NCI-H82 treated with DMSO at 0.1 percent for 48 hours (cell line): ENCODE measurements around the gene MAEL.

Experiments
- DNase-seq: peaks from one replicate; lab custom pipeline; 2025; ENCODE audit not compliant: unreplicated experiment; lab: John Stamatoyannopoulos, UW

MAEL gene

GRCh38 chr1:166988974-166989515 is at the start of gene MAEL:
MAEL (plus strand) TSS chr1:166989280; CDS start chr1:166989353, 73 bp downstream.
- DNase-seq, result no peak

DNA sequence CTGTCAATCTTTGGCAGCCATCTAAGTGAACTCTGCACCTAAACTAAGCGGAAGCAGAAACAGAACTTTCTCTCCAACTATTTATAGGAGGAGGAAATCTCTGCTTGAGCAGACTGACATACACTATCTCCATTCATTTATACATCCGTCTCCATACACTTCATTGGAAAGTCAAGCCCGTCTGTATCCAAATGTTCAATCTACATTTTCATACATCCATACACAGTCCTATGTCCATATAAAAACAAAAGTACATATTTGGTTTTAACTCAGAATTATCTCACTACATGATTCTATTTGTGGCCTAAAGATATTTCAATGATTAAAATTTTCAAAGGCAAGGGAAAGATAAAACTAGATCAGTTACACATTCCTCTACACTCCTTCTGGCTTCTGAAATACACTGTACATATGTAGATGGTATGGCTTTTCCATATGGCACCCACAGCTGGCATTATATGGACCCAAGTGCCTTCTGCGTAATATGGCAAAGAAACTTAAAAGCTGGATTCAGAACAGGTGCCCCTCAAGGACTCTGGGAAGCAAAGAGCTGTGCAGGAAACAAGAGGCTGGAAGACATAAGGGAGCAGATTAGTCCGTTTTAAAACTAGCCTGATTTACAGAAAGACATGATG is 49.2 kb upstream of the MAEL start:
- no peak for DNase-seq

- no peak for DNase-seq
Measured at GRCh38 chr1:166944186-166944967, 44.7 kb upstream of the MAEL start.

DNA sequence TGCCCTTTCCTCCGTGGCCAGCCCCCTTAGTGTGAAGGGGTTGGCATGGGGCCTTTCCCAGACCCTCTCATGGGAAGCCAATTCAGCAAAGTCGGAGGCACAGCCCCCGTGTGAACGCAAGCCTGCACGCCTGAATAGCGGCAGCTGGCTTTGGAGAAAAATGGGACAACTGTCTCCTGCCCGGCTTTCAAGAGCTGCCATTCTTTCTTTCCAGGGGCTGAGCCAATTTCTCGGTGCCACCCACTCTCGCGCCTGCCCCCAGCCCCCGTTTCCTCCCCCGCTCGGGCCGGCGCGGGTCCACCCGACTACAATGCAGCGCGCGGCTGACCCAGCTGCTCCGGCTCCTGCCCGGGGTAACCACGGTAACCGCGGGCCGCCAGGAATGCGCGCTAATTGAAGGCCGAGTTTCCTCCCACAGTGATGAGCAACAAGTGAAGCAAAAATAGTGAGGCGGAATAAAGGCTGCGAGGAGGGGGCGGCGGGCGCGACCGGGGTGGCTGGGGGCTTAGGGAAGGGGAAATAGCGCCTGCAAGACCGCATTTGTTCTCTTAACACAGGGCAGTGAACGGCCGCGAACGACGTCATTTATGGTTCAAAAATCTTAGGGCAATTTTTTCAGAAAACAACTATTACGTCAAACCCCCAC is 41.6 kb upstream of the MAEL start:
- DNase-seq, result no peak

- DNase-seq, result no peak
Measured at GRCh38 chr1:166948856-166949350, 40.2 kb upstream of the MAEL start.

- DNase-seq, result no peak
Measured at GRCh38 chr1:166950156-166950555, 38.9 kb upstream of the MAEL start.

DNA sequence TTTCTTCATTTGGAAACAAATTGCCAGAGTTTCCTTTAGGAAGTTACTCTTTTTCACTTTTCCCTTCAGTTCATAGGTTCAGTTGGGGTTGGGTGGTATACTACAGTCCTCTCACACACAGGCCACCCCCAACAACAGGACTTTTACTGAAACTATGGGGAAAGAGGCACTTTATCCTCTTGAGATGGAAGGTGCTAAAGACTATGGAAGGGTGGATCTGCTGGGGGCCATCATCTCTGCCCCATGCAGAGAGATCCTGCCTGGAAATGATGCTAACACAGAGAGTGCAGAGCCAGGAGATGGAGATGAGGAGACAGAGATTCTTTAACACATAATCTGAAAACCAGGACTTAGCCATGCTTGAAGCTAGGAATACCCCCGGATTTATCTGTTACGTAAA is 38.0 kb upstream of the MAEL start:
- no peak for DNase-seq

DNA sequence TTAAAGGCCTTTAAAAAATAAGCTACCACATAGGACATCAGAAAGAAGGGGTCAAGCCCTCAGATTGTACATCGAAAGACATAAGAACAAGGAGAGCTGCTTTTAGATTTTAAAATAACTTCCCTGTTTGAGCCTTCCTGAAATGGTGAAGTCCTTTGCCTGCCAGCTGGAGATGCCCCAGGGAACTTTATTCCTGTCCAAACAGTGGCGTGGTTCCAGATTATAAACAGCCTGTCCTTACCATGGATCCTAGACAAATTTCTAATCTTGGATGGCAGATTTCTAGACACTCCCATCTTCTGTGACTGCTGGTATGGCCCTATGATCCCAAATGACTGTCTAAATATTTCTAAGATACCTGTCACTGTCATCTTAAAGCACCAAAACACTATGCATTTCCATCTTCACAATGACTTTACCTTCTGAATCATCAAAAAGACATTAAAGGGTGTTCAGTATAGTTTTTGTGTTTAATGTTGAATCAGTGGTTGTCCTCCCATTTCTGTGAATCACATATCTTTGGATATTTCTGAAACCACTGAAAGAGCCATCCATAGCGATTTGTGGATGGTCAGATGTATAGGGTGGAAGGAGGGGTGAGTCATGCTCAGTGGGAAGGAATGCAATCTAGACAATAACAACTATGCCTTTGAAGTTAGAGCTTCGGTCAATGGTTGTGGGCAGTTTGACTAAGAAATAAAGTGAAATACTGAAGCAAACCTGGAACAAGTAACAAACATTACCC is 36.9 kb upstream of the MAEL start:
- no peak for DNase-seq

DNA sequence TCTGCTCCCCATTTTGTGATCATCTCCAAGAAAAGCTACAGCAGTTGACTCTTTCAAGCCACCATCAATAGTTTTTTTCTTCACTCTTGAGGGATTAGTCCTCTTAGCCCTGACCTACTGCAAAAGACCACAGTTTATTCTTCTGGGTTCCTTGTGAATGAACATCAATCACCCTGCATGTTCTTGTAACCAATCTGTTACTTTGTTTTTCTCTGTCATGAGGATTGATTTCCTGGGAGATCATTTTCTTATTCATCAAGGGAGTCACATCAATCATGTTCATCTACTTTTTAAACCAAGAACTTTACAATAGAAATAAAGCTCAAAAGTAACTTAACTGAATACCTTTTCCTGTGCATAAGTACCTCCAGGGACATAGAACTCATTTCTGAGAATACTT is 35.6 kb upstream of the MAEL start:
- no peak for DNase-seq

DNA sequence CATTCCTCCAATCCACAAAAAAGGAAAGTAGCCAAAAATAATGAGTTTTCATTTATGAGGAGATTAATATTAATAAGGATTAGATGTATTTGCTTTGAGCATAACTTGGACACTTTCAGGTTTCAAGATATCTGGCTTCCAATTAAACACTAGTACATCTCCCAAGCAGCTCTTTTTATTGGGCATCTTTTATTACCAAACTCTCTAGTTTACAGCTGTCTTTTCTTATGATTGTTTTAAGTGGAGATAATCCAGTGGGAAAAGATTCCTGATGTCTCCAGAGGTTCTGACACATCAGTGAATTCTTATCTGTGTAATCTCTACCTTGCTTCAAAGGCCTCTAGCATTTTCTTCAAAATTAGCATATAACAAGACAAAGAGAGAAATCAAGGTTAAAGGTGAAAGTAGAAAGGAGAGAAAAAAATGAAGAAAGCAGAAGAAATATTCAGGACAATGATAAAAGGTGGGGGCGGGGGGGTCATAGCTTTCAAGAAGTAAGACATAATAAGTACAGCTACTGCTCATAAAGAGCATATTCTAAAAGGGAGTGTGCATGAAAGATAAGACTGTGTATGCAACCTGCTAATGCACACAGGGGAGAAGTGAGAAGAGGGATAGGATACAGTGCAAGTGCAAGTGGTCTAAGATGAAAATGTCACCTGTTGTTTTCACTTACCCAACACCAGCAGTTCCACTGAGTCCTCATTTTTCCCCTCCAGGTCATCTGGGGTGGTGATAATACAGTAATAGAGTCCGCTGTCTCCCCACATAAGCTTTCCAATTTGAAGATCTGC is 32.8 kb upstream of the MAEL start:
- DNase-seq, result no peak

DNA sequence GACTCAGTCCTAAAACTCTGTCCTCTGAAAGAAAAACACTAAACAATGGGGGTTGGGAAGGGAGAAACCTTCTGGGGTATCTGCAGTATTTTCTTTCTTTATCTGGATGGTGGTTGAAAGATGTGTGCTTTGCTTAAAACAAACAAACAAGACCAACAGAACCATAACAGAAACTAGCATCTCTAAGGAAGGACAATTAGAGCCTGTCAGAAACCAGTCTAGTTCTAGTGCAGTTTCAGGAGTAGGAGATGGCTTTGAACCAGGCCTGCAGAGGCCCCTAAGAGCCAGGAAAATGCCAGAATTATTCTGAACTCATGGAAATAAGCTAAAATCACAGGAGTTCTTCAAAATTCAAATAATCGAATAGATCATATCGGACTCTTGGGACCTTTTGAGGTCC is 32.2 kb upstream of the MAEL start:
- no peak for DNase-seq

DNA sequence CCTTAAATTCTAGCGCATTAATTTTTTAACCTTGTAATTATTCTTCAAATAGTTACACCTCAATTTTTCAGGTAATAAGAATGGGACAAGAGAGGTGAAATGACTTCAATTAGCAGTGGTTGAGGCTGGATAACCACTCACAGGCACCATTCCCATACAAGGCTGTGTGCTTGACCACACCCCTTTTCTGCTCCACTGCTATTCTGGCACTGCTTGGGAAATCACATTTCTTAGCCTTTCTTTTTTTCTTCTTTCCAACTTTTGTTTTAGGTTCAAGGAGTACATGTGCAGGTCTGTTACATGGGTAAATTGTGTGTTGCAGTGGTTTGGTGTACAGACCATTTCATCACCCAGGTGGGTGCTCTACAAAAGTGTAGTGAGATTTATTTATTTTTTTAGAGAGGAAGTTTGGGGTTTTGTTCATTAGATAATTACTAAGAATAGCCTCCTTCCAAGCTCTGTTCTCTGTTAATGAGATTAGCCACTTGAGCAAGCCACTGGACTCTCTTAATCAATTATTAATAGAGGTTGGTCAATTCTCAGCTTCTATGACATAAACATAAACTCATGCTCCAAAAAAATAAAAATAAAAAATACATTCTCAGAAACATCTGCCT is 28.1 kb upstream of the MAEL start:
- DNase-seq, result no peak

DNA sequence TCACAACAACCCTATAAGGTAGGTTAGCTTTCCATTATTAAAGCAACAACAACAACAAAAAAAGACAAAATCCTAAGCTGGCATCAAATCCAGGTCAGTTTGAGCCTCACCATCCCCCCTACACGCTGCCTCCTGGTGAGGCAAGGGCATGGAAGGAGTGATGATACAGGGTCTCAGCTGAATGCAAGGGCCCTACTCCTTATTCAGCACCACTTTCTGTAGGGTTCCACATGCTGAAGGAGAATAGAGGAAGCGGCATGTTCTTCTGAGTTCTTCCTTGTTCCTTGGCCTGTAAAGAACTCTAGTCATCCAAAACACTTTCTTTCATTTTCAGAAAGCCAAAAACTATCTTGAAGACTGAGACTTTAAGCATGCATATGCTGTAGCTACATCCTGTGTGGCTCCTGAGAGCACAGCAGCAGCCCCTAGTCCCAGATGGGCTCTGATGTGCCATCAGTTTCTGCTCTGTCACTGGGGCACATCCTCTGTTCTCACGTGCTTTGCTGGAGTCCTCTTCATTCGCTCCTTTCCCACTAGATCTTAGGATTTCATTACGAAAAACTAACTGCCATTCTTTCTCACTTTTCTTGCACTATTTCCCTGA is 19.9 kb upstream of the MAEL start:
- no peak for DNase-seq

DNA sequence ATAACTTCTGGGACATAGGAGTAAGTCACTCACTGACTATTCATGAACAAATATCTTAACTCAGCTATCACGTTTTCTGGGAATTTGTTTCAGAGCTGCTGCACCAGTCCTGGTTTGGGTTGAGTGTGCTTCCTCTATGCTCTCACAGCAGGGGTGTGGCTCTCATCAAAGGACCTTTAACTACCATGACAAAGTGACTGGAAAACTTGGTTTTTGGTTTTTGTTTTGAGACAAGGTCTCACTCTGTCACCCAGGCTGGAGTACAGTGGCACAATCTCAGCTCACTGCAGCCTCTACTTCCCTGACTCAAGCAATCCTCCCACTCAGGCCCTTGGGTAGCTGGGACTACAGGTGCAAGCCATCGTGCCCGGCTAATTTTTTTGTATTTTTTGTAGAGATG is 17.8 kb upstream of the MAEL start:
- DNase-seq, result no peak

GRCh38 chr1:166972193-166972592 is 16.9 kb upstream of the MAEL start:
- DNase-seq, result no peak

- DNase-seq, result no peak
Measured at GRCh38 chr1:166972826-166973225, 16.3 kb upstream of the MAEL start.

GRCh38 chr1:166974647-166975345 is 14.3 kb upstream of the MAEL start:
- no peak for DNase-seq

DNA sequence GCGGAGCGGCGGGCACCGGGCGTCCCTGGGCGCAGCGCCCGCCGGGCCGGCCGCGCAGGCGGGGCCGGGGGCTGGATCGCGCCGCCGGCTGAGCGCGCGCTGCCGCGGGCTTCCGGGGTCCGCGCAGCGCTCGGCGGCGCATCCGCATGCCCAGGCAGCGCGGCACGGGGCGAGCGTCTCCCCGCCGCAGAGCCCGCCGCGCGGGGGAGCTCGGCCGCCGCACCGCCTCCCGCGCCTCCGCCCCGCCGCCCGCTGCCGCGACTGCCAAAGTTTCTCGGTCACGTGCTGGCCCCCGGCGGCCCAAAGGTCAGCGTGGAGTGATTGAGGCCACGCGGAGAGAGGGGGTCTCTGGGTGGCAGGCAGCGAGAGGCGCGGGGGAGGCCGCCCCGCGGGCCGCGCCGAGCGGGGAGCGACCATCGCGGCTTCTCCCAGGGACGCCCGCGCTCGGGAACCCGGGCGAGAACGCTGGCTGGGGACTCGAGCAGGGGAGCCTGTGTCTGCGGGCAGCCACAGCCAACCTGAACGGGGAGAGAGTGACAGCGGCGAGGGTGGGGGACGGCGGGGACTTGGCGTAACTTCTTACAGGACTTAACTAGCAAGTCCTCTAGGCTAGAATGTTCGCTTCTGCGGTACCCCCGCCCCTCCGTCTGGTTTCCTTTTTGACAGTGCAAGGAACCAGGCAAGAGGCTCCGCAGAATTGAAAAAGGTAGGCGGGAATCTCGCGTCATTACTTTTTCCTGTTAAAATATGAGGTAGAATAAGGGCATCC is 13.5 kb upstream of the MAEL start, which contains the start of gene ILDR2:
Gene ILDR2, minus strand, starts transcription at position 180 of the 769 bp plus-strand sequence. CDS start 272 bp downstream, outside the sequence.
- no peak for DNase-seq
